ENCODE measurements around the gene ZFAND6. TPM values are rescaled to one million over a fixed set of nuclear protein-coding genes. Genes with fewer than 3 reads are reported as not detected.

ZFAND6 gene
- total RNA-seq, 4 donors from 2014 or later: 85.1 to 151 (median 120) TPM

- DNase-seq (ENCODE audit: low spot score): no peak
- no peak for ATAC-seq (ENCODE audit: low FRiP score)
- no peak for TF ChIP-seq CTCF (IDR thresholded peaks at IDR 0.05)
Observed at GRCh38 chr15:80180986-80181385, 121.5 kb downstream of the ZFAND6 start.

GRCh38 chr15:80182611-80183261 lies 123.3 kb downstream of the ZFAND6 start:
- no peak for TF ChIP-seq CTCF (IDR thresholded peaks at IDR 0.05)
- DNase-seq (ENCODE audit: low spot score) (no peak), ATAC-seq (ENCODE audit: low FRiP score) (no peak)

- no peak for ATAC-seq (ENCODE audit: low FRiP score)
- no peak for TF ChIP-seq CTCF (IDR thresholded peaks at IDR 0.05)
Observed at GRCh38 chr15:80183306-80183705, 123.8 kb downstream of the ZFAND6 start.

GRCh38 chr15:80183886-80184285 lies 124.4 kb downstream of the ZFAND6 start:
- no peak for TF ChIP-seq CTCF (IDR thresholded peaks at IDR 0.05)
- DNase-seq (ENCODE audit: low spot score) (no peak), ATAC-seq (ENCODE audit: low FRiP score) (no peak)

More at GRCh38 chr15:80183306-80183705, 123.8 kb downstream of the ZFAND6 start:
- DNase-seq (ENCODE audit: low spot score): no peak

GRCh38 chr15:80184554-80184953 lies 125.1 kb downstream of the ZFAND6 start:
- DNase-seq (ENCODE audit: low spot score) (no peak), ATAC-seq (ENCODE audit: low FRiP score) (no peak)
- no peak for TF ChIP-seq CTCF (IDR thresholded peaks at IDR 0.05)

- DNase-seq (ENCODE audit: low spot score) (no peak), ATAC-seq (ENCODE audit: low FRiP score) (no peak)
- TF ChIP-seq CTCF (IDR thresholded peaks at IDR 0.05): no peak
Observed at GRCh38 chr15:80185152-80185551, 125.7 kb downstream of the ZFAND6 start.

GRCh38 chr15:80186066-80186465 lies 126.6 kb downstream of the ZFAND6 start:
- DNase-seq (ENCODE audit: low spot score) (no peak), ATAC-seq (ENCODE audit: low FRiP score) (no peak)
- TF ChIP-seq CTCF (IDR thresholded peaks at IDR 0.05): no peak
